Epithelial cell of proximal tubule (primary cell): ENCODE results near the gene TREX2. TPM values are rescaled to one million over a fixed set of nuclear protein-coding genes. Genes with fewer than 3 reads are reported as not detected.

Experiments
- DNase-seq: peaks from one replicate; pipeline ENCODE4 v3.0.0-alpha.2; 2011; ENCODE audit warnings: low read depth
- H3K4me3 ChIP-seq: 2 replicates; pipeline ENCODE4 v1.5.1; 2011; ENCODE audit warnings: low read depth, mild to moderate bottlenecking, low read length
- CTCF ChIP-seq: conservative IDR thresholded peaks from 2 replicates; pipeline ENCODE4 v1.5.1; 2012; ENCODE audit warnings: low read depth, mild to moderate bottlenecking, low read length
- total RNA-seq: library from RNA; depleted of rRNA; stranded (reverse); fragments of >200 nt; gene quantifications from 2 replicates; pipeline ENCODE4 v1.2.3, GENCODE V29; 2015

TREX2 gene
- total RNA-seq, 1 donor from 2014 or later, result not detected

- DNase-seq, result no peak
- no peak for TF ChIP-seq CTCF
- peak overlapping the region; percentile 50 for H3K4me3 ChIP-seq
These were observed 35.0 kb downstream of the TREX2 start for GRCh38 chrX:153410888-153411254.

- H3K4me3 ChIP-seq, result no peak overlapping the region
- no peak for TF ChIP-seq CTCF
- no peak for DNase-seq
These were observed 35.5 kb downstream of the TREX2 start for GRCh38 chrX:153410373-153410772.

- DNase-seq, result no peak
- TF ChIP-seq CTCF, result no peak
- no peak overlapping the region for H3K4me3 ChIP-seq
These were observed 36.3 kb downstream of the TREX2 start for GRCh38 chrX:153409414-153410101.

GRCh38 chrX:153408871-153409351, 36.9 kb downstream of the TREX2 start:
- H3K4me3 ChIP-seq, result no peak overlapping the region
- TF ChIP-seq CTCF, result no peak
- no peak for DNase-seq

GRCh38 chrX:153408221-153408721, 37.6 kb downstream of the TREX2 start:
- no peak for DNase-seq
- H3K4me3 ChIP-seq, result no peak overlapping the region
- TF ChIP-seq CTCF, result no peak

GRCh38 chrX:153407736-153408135, 38.1 kb downstream of the TREX2 start:
- TF ChIP-seq CTCF, result no peak
- DNase-seq, result no peak

GRCh38 chrX:153406903-153407302, 39.0 kb downstream of the TREX2 start:
- H3K4me3 ChIP-seq, result no peak overlapping the region
- no peak for DNase-seq
- TF ChIP-seq CTCF, result no peak

More at GRCh38 chrX:153407736-153408135, 38.1 kb downstream of the TREX2 start:
- H3K4me3 ChIP-seq, result no peak overlapping the region
